ENCODE data around the gene TENT5A. TPM values are rescaled to one million over a fixed set of nuclear protein-coding genes. Genes with fewer than 3 reads are reported as not detected.

The TENT5A gene
- total RNA-seq, 1 experiment from 2014 or later = 2.5 TPM

GRCh38 chr6:81753711-81754577 lies 1.5 kb upstream of the TENT5A start:
- CTCF ChIA-PET = interaction anchor here (0.6 to 5.1 kb wide), 19 partner anchors 13 to 1424 kb away, joined by 3 to 42 read pairs (median 3); no protein-coding TSS in a partner anchor
- peak overlapping the region; percentile 88 for H3K27ac Mint-ChIP-seq (ENCODE audit: low read depth, unreplicated experiment)
- peak; percentile 50 for DNase-seq (ENCODE audit: unreplicated experiment)
- peaks cover 15% of the 10 kb centered on the region for H3K4me1 Mint-ChIP-seq (ENCODE audit: insufficient read depth, unreplicated experiment)
- intact Hi-C loops (cut with micrococcal nuclease) = loop anchor here (5.0 to 10.0 kb wide), 7 partner anchors 181 to 1622 kb away; no protein-coding TSS in a partner anchor
- peaks cover 15% of the 10 kb centered on the region for H3K36me3 Mint-ChIP-seq (ENCODE audit: insufficient read depth, unreplicated experiment)
- H3K27me3 Mint-ChIP-seq (ENCODE audit: insufficient read depth, unreplicated experiment) = no peaks in the 10 kb centered on the region
- peak; percentile 43 for TF ChIP-seq CTCF (IDR thresholded peaks at IDR 0.05; ENCODE audit: unreplicated experiment)
- POLR2A ChIA-PET = interaction anchor here (0.6 to 4.3 kb wide), 27 partner anchors 9 to 1594 kb away, joined by 3 to 54 read pairs (median 4); no protein-coding TSS in a partner anchor
- peak overlapping the region; percentile 98 for H3K4me3 Mint-ChIP-seq (ENCODE audit: unreplicated experiment)
- no peaks in the 10 kb centered on the region for H3K9me3 Mint-ChIP-seq (ENCODE audit: unreplicated experiment)
- no TSS peak for BruUV-seq (replicated peaks)

- H3K4me1 Mint-ChIP-seq (ENCODE audit: insufficient read depth, unreplicated experiment) = peaks cover 18% of the 10 kb centered on the region
- ChIA-PET POLR2A (interaction anchor here (0.6 to 4.3 kb wide), 43 partner anchors 8 to 1594 kb away, joined by 3 to 54 read pairs (median 4); no protein-coding TSS in a partner anchor), CTCF (interaction anchor here (0.6 to 5.1 kb wide), 22 partner anchors 11 to 1295 kb away, joined by 3 to 42 read pairs (median 4); no protein-coding TSS in a partner anchor)
- intact Hi-C loops (cut with micrococcal nuclease) = loop anchor here (1.0 to 10.0 kb wide), 9 partner anchors 182 to 1621 kb away; no protein-coding TSS in a partner anchor
- TSS peak; percentile 80 for BruUV-seq (replicated peaks)
- no peaks in the 10 kb centered on the region for H3K27me3 Mint-ChIP-seq (ENCODE audit: insufficient read depth, unreplicated experiment)
- H3K9me3 Mint-ChIP-seq (ENCODE audit: unreplicated experiment) = no peaks in the 10 kb centered on the region
- H3K36me3 Mint-ChIP-seq (ENCODE audit: insufficient read depth, unreplicated experiment) = peaks cover 19% of the 10 kb centered on the region
- peak overlapping the region; percentile 98 for H3K4me3 Mint-ChIP-seq (ENCODE audit: unreplicated experiment)
- peak overlapping the region; percentile 88 for H3K27ac Mint-ChIP-seq (ENCODE audit: low read depth, unreplicated experiment)
- peak; percentile 77 for DNase-seq (ENCODE audit: unreplicated experiment)
- no peak for TF ChIP-seq CTCF (IDR thresholded peaks at IDR 0.05; ENCODE audit: unreplicated experiment)
Observed at GRCh38 chr6:81752921-81753710, 635 bp upstream of the TENT5A start.

- Mint-ChIP-seq H3K27me3 (ENCODE audit: insufficient read depth, unreplicated experiment) (no peaks in the 10 kb centered on the region), H3K4me3 (ENCODE audit: unreplicated experiment) (peak overlapping the region; percentile 98), H3K4me1 (ENCODE audit: insufficient read depth, unreplicated experiment) (peaks cover 18% of the 10 kb centered on the region), H3K36me3 (ENCODE audit: insufficient read depth, unreplicated experiment) (peaks cover 28% of the 10 kb centered on the region), H3K9me3 (ENCODE audit: unreplicated experiment) (no peaks in the 10 kb centered on the region), H3K27ac (ENCODE audit: low read depth, unreplicated experiment) (peak overlapping the region; percentile 88)
- intact Hi-C loops (cut with micrococcal nuclease) = loop anchor here (1.0 to 10.0 kb wide), 9 partner anchors 183 to 1619 kb away; no protein-coding TSS in a partner anchor
- CTCF ChIA-PET = interaction anchor here (0.5 to 5.1 kb wide), 7 partner anchors 9 to 468 kb away, joined by 3 to 42 read pairs (median 3); no protein-coding TSS in a partner anchor
- POLR2A ChIA-PET = interaction anchor here (0.6 to 4.3 kb wide), 20 partner anchors 8 to 1569 kb away, joined by 3 to 54 read pairs (median 6); no protein-coding TSS in a partner anchor
- BruUV-seq (replicated peaks) = no TSS peak
- TF ChIP-seq CTCF (IDR thresholded peaks at IDR 0.05; ENCODE audit: unreplicated experiment) = no peak
- peak; percentile 42 for DNase-seq (ENCODE audit: unreplicated experiment)
Observed at GRCh38 chr6:81751388-81752083, 945 bp downstream of the TENT5A start.
